AG04450 (cell line): ENCODE results near the gene RUNX2. TPM values are rescaled to one million over a fixed set of nuclear protein-coding genes. Genes with fewer than 3 reads are reported as not detected.

Experiments used
- CTCF ChIA-PET: fragments of 300-600, 350-600 bp; formaldehyde crosslinking; extraction: SDS; loops from one replicate; lab custom pipeline; 2022; ENCODE audit warnings: antibody characterized with exemption, inconsistent platforms; lab: Charles Lee
- POLR2A ChIA-PET: fragments of 350-600 bp; formaldehyde crosslinking; extraction: SDS; loops from one replicate; lab custom pipeline; 2021; ENCODE audit warnings: antibody characterized with exemption, inconsistent platforms; lab: Yijun Ruan, JAX
- DNase-seq: peaks from one replicate; pipeline ENCODE4 v3.0.0-alpha.2; 2011; ENCODE audit warnings: low read depth, low spot score
- H3K27ac ChIP-seq: one replicate; pipeline ENCODE4 v1.5.1; 2012; ENCODE audit warnings: low read depth, low read length, control low read depth
- H3K27me3 ChIP-seq: one replicate; pipeline ENCODE4 v1.6.0; 2012; ENCODE audit warnings: low read length; ENCODE audit not compliant: control insufficient read depth, insufficient read depth
- H3K4me3 ChIP-seq: 2 replicates; pipeline ENCODE4 v1.5.1; 2011; ENCODE audit warnings: mild to moderate bottlenecking, low read depth, low read length, control low read depth
- H3K9me3 ChIP-seq: 2 replicates; pipeline ENCODE4 v1.5.1; 2012; ENCODE audit warnings: low read length; ENCODE audit not compliant: control insufficient read depth, insufficient read depth
- CTCF ChIP-seq: IDR thresholded peaks from 2 replicates; pipeline ENCODE4 v1.5.1; 2011; ENCODE audit warnings: low read depth, low read length, control low read depth, inconsistent platforms
- polyA plus RNA-seq: library from polyadenylated mRNA; depleted of rRNA; stranded (reverse); fragments of >200 nt; gene quantifications from 2 replicates; pipeline ENCODE4 v1.2.3, GENCODE V29; 2011

The RUNX2 gene
- polyA plus RNA-seq, 1 experiment, result 3.4 TPM

DNA sequence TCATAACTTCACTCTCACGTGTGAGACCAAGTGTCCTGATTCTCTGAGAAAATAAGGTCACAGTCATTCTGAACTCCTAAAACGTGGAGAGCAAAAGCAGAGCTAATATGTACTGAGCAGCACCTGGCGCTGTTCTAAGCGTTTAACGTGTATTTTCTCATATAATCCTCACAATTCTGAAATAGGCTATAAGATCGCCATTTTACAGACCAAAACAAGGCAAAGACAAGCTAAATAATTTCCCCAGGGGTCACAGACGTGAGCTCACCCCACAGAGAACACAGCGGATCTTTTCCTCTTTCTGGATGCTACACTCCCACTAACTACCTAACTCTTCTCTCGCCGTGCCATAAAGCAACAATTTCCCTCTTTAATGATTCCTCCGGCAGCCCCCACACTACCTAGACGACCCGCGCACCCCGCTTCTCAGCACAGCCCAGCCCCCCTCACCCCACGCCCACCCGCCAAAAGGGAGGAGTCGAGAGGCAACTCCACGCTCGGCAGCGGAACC is 49.0 kb downstream of the RUNX2 start:
- Histone ChIP-seq H3K27ac (peak overlapping the region; percentile 79), H3K4me3 (peak overlapping the region; percentile 78), H3K27me3 (no peaks in the 10 kb centered on the region), H3K9me3 (no peaks in the 10 kb centered on the region)
- no peak for DNase-seq
- ChIA-PET CTCF (interaction anchor here (0.9 to 2.1 kb wide), 4 partner anchors 337 to 901 kb away, joined by 3 to 12 read pairs (median 7); no protein-coding TSS in a partner anchor), POLR2A (interaction anchor here (0.9 to 1.2 kb wide), 2 partner anchors 45 to 69 kb away, joined by 4 read pairs; no protein-coding TSS in a partner anchor)
- TF ChIP-seq CTCF, result no peak

- peak within 1 kb of the TSS; percentile 95 for H3K27ac ChIP-seq
- no peaks in the 10 kb centered on the region for H3K9me3 ChIP-seq
- DNase-seq, result peak; percentile 75
- TF ChIP-seq CTCF, result peak; percentile 29; the same call in 1 of the 2 replicates
- POLR2A ChIA-PET, result interaction anchor here (0.6 to 1.3 kb wide), 9 partner anchors 10 to 902 kb away, joined by 3 to 5 read pairs (median 4); no protein-coding TSS in a partner anchor
- H3K27me3 ChIP-seq, result no peaks in the 10 kb centered on the region
- CTCF ChIA-PET, result interaction anchor here (0.6 to 2.1 kb wide), 8 partner anchors 151 to 902 kb away, joined by 3 to 12 read pairs (median 4); no protein-coding TSS in a partner anchor
- peak within 1 kb of the TSS; percentile 78 for H3K4me3 ChIP-seq
Observed at GRCh38 chr6:45377554-45378333, 49.6 kb downstream of the RUNX2 start, which contains the start of gene SUPT3H. SUPT3H (minus strand) TSS chr6:45377934.

- H3K27ac ChIP-seq, result peak overlapping the region; percentile 95
- CTCF ChIA-PET, result interaction anchor here (0.6 to 2.1 kb wide), 5 partner anchors 336 to 899 kb away, joined by 3 to 12 read pairs (median 8); no protein-coding TSS in a partner anchor
- peak overlapping the region; percentile 78 for H3K4me3 ChIP-seq
- peak; percentile 23 for DNase-seq
- TF ChIP-seq CTCF, result no peak
- POLR2A ChIA-PET, result interaction anchor here (0.6 to 1.3 kb wide), 7 partner anchors 9 to 903 kb away, joined by 3 to 5 read pairs (median 4); no protein-coding TSS in a partner anchor
- no peaks in the 10 kb centered on the region for H3K9me3 ChIP-seq
- H3K27me3 ChIP-seq, result no peaks in the 10 kb centered on the region
Observed at GRCh38 chr6:45378334-45378926, 50.3 kb downstream of the RUNX2 start.

DNA sequence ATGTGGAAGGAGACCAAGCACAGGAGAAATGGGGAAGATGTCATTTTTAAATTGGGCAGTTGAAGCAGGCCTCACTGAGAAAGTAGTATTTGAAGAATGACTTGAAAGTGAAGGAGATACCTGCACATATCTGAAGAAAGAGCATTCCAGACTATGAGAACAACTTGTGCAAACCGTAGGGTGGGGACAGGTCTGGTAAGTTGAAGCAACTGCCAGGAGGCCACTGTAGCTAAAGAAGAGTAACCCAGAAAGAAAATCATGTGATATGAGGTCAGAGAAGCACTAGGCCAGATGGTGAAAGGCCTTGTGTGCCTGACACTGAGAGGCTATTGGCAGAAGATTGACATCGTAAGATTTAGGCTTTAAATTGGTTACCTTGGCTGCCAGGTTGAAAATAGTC is 54.3 kb downstream of the RUNX2 start:
- CTCF ChIA-PET, result interaction anchor here (0.6 to 1.0 kb wide), 3 partner anchors 9 to 952 kb away, joined by 3 read pairs; no protein-coding TSS in a partner anchor
- POLR2A ChIA-PET, result no interaction called here

More for the DNA sequence above, 54.3 kb downstream of the RUNX2 start:
- Histone ChIP-seq H3K4me3 (no peak overlapping the region), H3K9me3 (no peaks in the 10 kb centered on the region), H3K27ac (no peak overlapping the region), H3K27me3 (no peaks in the 10 kb centered on the region)
- no peak for TF ChIP-seq CTCF
- no peak for DNase-seq
